Measurements from ENCODE around the gene FAM89A.
"Not testable (repeated sequence)": the region's sequence is repeated elsewhere in the genome, so short reads cannot be mapped to it uniquely, and the experiment has no call there.

Gene FAM89A

DNA sequence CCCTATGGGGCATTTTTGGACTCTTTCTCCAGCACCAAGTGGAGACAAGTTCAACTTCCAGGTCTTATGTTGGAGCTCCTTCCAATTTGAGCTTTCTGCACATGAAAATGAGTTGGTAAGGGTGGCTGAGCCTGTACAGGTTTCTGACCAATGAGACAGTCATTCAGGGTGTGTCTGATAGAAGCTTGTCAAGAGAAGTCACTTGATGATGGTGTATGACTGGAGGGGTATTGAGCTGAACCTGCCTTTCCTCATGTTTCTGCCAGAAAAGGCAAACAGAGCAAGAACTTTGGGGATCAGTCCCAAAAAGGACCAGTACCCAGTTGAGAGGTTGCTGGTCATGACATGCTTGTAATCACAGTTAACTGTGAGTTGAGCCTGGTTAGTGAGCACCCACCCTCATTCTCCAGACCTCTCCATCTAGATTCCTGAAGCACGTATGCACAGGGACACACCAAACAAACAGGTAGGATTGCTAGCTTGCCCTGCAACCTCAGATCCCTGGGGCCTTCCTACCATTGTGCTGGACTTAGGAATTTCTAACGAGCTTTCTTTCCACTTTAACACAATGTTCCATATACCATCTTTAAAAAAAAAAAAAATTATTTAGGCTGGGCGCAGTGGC, 26.6 kb downstream of the FAM89A start:
- Histone ChIP-seq H4K20me1 (ENCODE audit: insufficient read depth, low read length, poor library complexity, severe bottlenecking) (no peaks in the 10 kb centered on the region), H3K4me1 (ENCODE audit: insufficient read depth, low read length, poor library complexity, severe bottlenecking) (no peaks in the 10 kb centered on the region), H3K9me2 (replicated peaks; ENCODE audit: low read depth, low read length) (no peaks in the 10 kb centered on the region), H3K4me2 (ENCODE audit: low read depth, low read length, poor library complexity, severe bottlenecking) (no peak overlapping the region), H3K4me3 (ENCODE audit: low read length, poor library complexity, severe bottlenecking) (no peak overlapping the region), H3K9ac (ENCODE audit: low read depth, low read length, poor library complexity, severe bottlenecking) (no peak overlapping the region), H2AFZ (ENCODE audit: low read length) (no peak overlapping the region), H3K27me3 (ENCODE audit: insufficient read depth, low read length, poor library complexity, severe bottlenecking) (no peaks in the 10 kb centered on the region), H3K79me2 (ENCODE audit: insufficient read depth, low read length) (no peaks in the 10 kb centered on the region), H3K36me3 (ENCODE audit: insufficient read depth, low read length) (no peaks in the 10 kb centered on the region), H3K9me3 (ENCODE audit: insufficient read depth, low read depth, low read length) (no peaks in the 10 kb centered on the region), H3F3A (ENCODE audit: low read depth) (no peaks in the 10 kb centered on the region)
- TF ChIP-seq, protein P1, sequence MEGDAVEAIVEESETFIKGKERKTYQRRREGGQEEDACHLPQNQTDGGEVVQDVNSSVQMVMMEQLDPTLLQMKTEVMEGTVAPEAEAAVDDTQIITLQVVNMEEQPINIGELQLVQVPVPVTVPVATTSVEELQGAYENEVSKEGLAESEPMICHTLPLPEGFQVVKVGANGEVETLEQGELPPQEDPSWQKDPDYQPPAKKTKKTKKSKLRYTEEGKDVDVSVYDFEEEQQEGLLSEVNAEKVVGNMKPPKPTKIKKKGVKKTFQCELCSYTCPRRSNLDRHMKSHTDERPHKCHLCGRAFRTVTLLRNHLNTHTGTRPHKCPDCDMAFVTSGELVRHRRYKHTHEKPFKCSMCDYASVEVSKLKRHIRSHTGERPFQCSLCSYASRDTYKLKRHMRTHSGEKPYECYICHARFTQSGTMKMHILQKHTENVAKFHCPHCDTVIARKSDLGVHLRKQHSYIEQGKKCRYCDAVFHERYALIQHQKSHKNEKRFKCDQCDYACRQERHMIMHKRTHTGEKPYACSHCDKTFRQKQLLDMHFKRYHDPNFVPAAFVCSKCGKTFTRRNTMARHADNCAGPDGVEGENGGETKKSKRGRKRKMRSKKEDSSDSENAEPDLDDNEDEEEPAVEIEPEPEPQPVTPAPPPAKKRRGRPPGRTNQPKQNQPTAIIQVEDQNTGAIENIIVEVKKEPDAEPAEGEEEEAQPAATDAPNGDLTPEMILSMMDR (conservative IDR thresholded peaks at IDR 0.05; ENCODE audit: low read length), result no peak
- TF ChIP-seq EZH2phosphoT487 (IDR thresholded peaks at IDR 0.05; ENCODE audit: borderline replicate concordance), result no peak

DNA sequence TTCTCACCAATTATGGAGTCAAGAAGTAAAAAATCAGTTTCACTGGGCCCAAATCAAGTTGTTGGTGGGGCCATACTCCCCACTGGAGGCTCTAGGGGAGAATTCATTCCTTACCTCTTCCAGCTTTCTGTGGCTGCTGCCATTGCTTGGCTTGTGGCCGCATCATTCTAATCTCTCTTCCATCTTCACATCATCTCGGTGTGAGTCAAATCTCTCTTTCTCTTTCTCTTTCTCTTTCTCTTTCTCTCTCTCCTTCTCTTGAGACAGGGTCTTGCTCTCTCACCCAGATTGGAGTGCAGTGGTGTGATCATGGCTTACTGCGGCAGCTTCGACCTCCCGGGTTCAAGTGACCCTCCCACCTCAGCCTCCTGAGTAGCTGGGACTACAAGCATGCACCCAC, 28.1 kb downstream of the FAM89A start:
- no peaks in the 10 kb centered on the region for H3K9me3 ChIP-seq (ENCODE audit: insufficient read depth, low read depth, low read length)
- TF ChIP-seq, protein P1 (conservative IDR thresholded peaks at IDR 0.05; ENCODE audit: low read length), result no peak
- TF ChIP-seq EZH2phosphoT487 (IDR thresholded peaks at IDR 0.05; ENCODE audit: borderline replicate concordance), result no peak
- no peaks in the 10 kb centered on the region for H3K4me1 ChIP-seq (ENCODE audit: insufficient read depth, low read length, poor library complexity, severe bottlenecking)
- no peaks in the 10 kb centered on the region for H3K27me3 ChIP-seq (ENCODE audit: insufficient read depth, low read length, poor library complexity, severe bottlenecking)
- no peaks in the 10 kb centered on the region for H3K79me2 ChIP-seq (ENCODE audit: insufficient read depth, low read length)
- H3K4me2 ChIP-seq (ENCODE audit: low read depth, low read length, poor library complexity, severe bottlenecking), result no peak overlapping the region
- no peak overlapping the region for H3K9ac ChIP-seq (ENCODE audit: low read depth, low read length, poor library complexity, severe bottlenecking)
- no peak overlapping the region for H3K4me3 ChIP-seq (ENCODE audit: low read length, poor library complexity, severe bottlenecking)
- H2AFZ ChIP-seq (ENCODE audit: low read length), result no peak overlapping the region
- no peaks in the 10 kb centered on the region for H3K9me2 ChIP-seq (replicated peaks; ENCODE audit: low read depth, low read length)
- H4K20me1 ChIP-seq (ENCODE audit: insufficient read depth, low read length, poor library complexity, severe bottlenecking), result no peaks in the 10 kb centered on the region
- H3K36me3 ChIP-seq (ENCODE audit: insufficient read depth, low read length), result no peaks in the 10 kb centered on the region
- H3F3A ChIP-seq (ENCODE audit: low read depth), result no peaks in the 10 kb centered on the region

GRCh38 chr1:231011360-231011759, 28.7 kb downstream of the FAM89A start:
- H3K79me2 ChIP-seq (ENCODE audit: insufficient read depth, low read length), result no peaks in the 10 kb centered on the region
- no peaks in the 10 kb centered on the region for H4K20me1 ChIP-seq (ENCODE audit: insufficient read depth, low read length, poor library complexity, severe bottlenecking)
- H2AFZ ChIP-seq (ENCODE audit: low read length), result no peak overlapping the region
- no peak for TF ChIP-seq EZH2phosphoT487 (IDR thresholded peaks at IDR 0.05; ENCODE audit: borderline replicate concordance)
- TF ChIP-seq, protein P1 (conservative IDR thresholded peaks at IDR 0.05; ENCODE audit: low read length), result no peak
- H3K9me2 ChIP-seq (replicated peaks; ENCODE audit: low read depth, low read length), result no peaks in the 10 kb centered on the region
- H3K36me3 ChIP-seq (ENCODE audit: insufficient read depth, low read length), result no peaks in the 10 kb centered on the region
- no peak overlapping the region for H3K9ac ChIP-seq (ENCODE audit: low read depth, low read length, poor library complexity, severe bottlenecking)
- H3K4me1 ChIP-seq (ENCODE audit: insufficient read depth, low read length, poor library complexity, severe bottlenecking), result no peaks in the 10 kb centered on the region
- no peaks in the 10 kb centered on the region for H3K9me3 ChIP-seq (ENCODE audit: insufficient read depth, low read depth, low read length)
- H3K4me3 ChIP-seq (ENCODE audit: low read length, poor library complexity, severe bottlenecking), result no peak overlapping the region
- no peak overlapping the region for H3K4me2 ChIP-seq (ENCODE audit: low read depth, low read length, poor library complexity, severe bottlenecking)
- no peaks in the 10 kb centered on the region for H3K27me3 ChIP-seq (ENCODE audit: insufficient read depth, low read length, poor library complexity, severe bottlenecking)
- no peaks in the 10 kb centered on the region for H3F3A ChIP-seq (ENCODE audit: low read depth)

GRCh38 chr1:231007535-231007934, 32.5 kb downstream of the FAM89A start:
- not testable (repeated sequence) for H3K4me3 ChIP-seq (ENCODE audit: low read length, poor library complexity, severe bottlenecking); H3F3A ChIP-seq (ENCODE audit: low read depth); H3K4me2 ChIP-seq (ENCODE audit: low read depth, low read length, poor library complexity, severe bottlenecking); H3K9me2 ChIP-seq (replicated peaks; ENCODE audit: low read depth, low read length); H3K79me2 ChIP-seq (ENCODE audit: insufficient read depth, low read length); H4K20me1 ChIP-seq (ENCODE audit: insufficient read depth, low read length, poor library complexity, severe bottlenecking); H3K4me1 ChIP-seq (ENCODE audit: insufficient read depth, low read length, poor library complexity, severe bottlenecking); H2AFZ ChIP-seq (ENCODE audit: low read length); H3K9me3 ChIP-seq (ENCODE audit: insufficient read depth, low read depth, low read length); H3K36me3 ChIP-seq (ENCODE audit: insufficient read depth, low read length); H3K27me3 ChIP-seq (ENCODE audit: insufficient read depth, low read length, poor library complexity, severe bottlenecking); H3K9ac ChIP-seq (ENCODE audit: low read depth, low read length, poor library complexity, severe bottlenecking)
